ENCODE data around the gene FEM1C.

FEM1C gene

GRCh38 chr5:115557667-115558387 is 13.3 kb upstream of the FEM1C start:
- DNase-seq, result no peak

- no peak for DNase-seq
Measured at GRCh38 chr5:115556276-115556675, 11.7 kb upstream of the FEM1C start.

- no peak for DNase-seq
Measured at GRCh38 chr5:115555084-115555633, 10.6 kb upstream of the FEM1C start.

- DNase-seq, result no peak
Measured at GRCh38 chr5:115553082-115553481, 8.5 kb upstream of the FEM1C start.

GRCh38 chr5:115551415-115551814 is 6.8 kb upstream of the FEM1C start:
- no peak for DNase-seq

- no peak for DNase-seq
Measured at GRCh38 chr5:115549154-115549553, 4.6 kb upstream of the FEM1C start.

- DNase-seq, result no peak
Measured at GRCh38 chr5:115548683-115549082, 4.1 kb upstream of the FEM1C start.

- no peak for DNase-seq
Measured at GRCh38 chr5:115545351-115545882, 842 bp upstream of the FEM1C start.

GRCh38 chr5:115544043-115544435 is 536 bp downstream of the FEM1C start:
- DNase-seq, result no peak

- no peak for DNase-seq
Measured at GRCh38 chr5:115543365-115544042, 1.1 kb downstream of the FEM1C start.

GRCh38 chr5:115542651-115543364 is 1.8 kb downstream of the FEM1C start:
- DNase-seq, result no peak

GRCh38 chr5:115542086-115542485 is 2.5 kb downstream of the FEM1C start:
- no peak for DNase-seq

GRCh38 chr5:115541611-115542010 is 3.0 kb downstream of the FEM1C start:
- no peak for DNase-seq

GRCh38 chr5:115535479-115536035 is 9.0 kb downstream of the FEM1C start:
- no peak for DNase-seq

- no peak for DNase-seq
Measured at GRCh38 chr5:115532517-115532916, 12.1 kb downstream of the FEM1C start.

GRCh38 chr5:115531787-115532367 is 12.7 kb downstream of the FEM1C start:
- no peak for DNase-seq

GRCh38 chr5:115531380-115531779 is 13.2 kb downstream of the FEM1C start:
- DNase-seq, result no peak

- no peak for DNase-seq
Measured at GRCh38 chr5:115530426-115530825, 14.1 kb downstream of the FEM1C start.

GRCh38 chr5:115526604-115527003 is 18.0 kb downstream of the FEM1C start:
- DNase-seq, result no peak

- no peak for DNase-seq
Measured at GRCh38 chr5:115524199-115524847, 20.3 kb downstream of the FEM1C start.

GRCh38 chr5:115522832-115523403 is 21.7 kb downstream of the FEM1C start:
- DNase-seq, result no peak

GRCh38 chr5:115520191-115520590 is 24.4 kb downstream of the FEM1C start:
- no peak for DNase-seq
